Neural cell (in vitro differentiated cells): Measurements from ENCODE around the gene CD27. TPM values are rescaled to one million over a fixed set of nuclear protein-coding genes. Genes with fewer than 3 reads are reported as not detected.

Experiments used
- H2AFZ ChIP-seq: fragments of 200-600, 300-800 bp; sonication (generic), shearing (Covaris generic); 2 replicates; pipeline ENCODE4 v1.6.0; 2014; ENCODE audit warnings: low read depth, mild to moderate bottlenecking, antibody characterized with exemption, low read length, moderate library complexity
- H3F3A ChIP-seq: fragments of 200-600 bp; shearing (Covaris generic); 2 replicates; pipeline ENCODE4 v1.6.1; 2016; ENCODE audit warnings: mild to moderate bottlenecking, moderate library complexity, mixed read lengths, antibody characterized with exemption, low read length; ENCODE audit not compliant: insufficient read depth, poor library complexity, severe bottlenecking
- H3K27ac ChIP-seq: fragments of 200-600, 300-800 bp; sonication (generic), shearing (Covaris generic); 2 replicates; pipeline ENCODE4 v1.5.1; 2014; ENCODE audit warnings: mild to moderate bottlenecking, low read length, moderate library complexity
- H3K27me3 ChIP-seq: fragments of 300-800, 200-600 bp; sonication (generic), shearing (Covaris generic); 2 replicates; pipeline ENCODE4 v1.6.0; 2014; ENCODE audit warnings: mild to moderate bottlenecking, low read depth, low read length, moderate library complexity; ENCODE audit not compliant: insufficient read depth
- H3K36me3 ChIP-seq: fragments of 300-800, 200-600 bp; sonication (generic), shearing (Covaris generic); 2 replicates; pipeline ENCODE4 v1.5.1; 2014; ENCODE audit warnings: mild to moderate bottlenecking, antibody characterized with exemption, low read length, moderate library complexity; ENCODE audit not compliant: insufficient read depth
- H3K4me2 ChIP-seq: fragments of 300-800, 200-600 bp; sonication (generic), shearing (Covaris generic); 2 replicates; pipeline ENCODE4 v1.6.0; 2014; ENCODE audit warnings: mild to moderate bottlenecking, low read length
- H3K4me3 ChIP-seq: fragments of 300-800, 200-600 bp; sonication (generic), shearing (Covaris generic); 2 replicates; pipeline ENCODE4 v1.5.1; 2014; ENCODE audit warnings: mild to moderate bottlenecking, low read length, moderate library complexity
- H3K79me2 ChIP-seq: fragments of 200-600 bp; shearing (Covaris generic); replicated peaks from 2 replicates; pipeline ENCODE4 v1.6.0; 2014; ENCODE audit warnings: mild to moderate bottlenecking, low read length, moderate library complexity; ENCODE audit not compliant: insufficient read depth
- H3K9ac ChIP-seq: fragments of 300-800, 200-600 bp; sonication (generic), shearing (Covaris generic); 2 replicates; pipeline ENCODE4 v1.6.1; 2016; ENCODE audit warnings: mild to moderate bottlenecking, low read length, mixed read lengths
- H3K9me2 ChIP-seq: fragments of 200-600 bp; shearing (Covaris generic); 2 replicates; pipeline ENCODE4 v1.6.1; 2016; ENCODE audit warnings: mild to moderate bottlenecking, low read length, mixed read lengths; ENCODE audit not compliant: insufficient read depth
- H3K9me3 ChIP-seq: fragments of 200-600, 300-800 bp; sonication (generic), shearing (Covaris generic); 2 replicates; pipeline ENCODE4 v1.6.1; 2016; ENCODE audit warnings: mild to moderate bottlenecking, mixed run types, low read length, moderate library complexity, mixed read lengths
- H4K20me1 ChIP-seq: fragments of 200-600 bp; shearing (Covaris generic); 2 replicates; pipeline ENCODE4 v1.6.1; 2016; ENCODE audit warnings: mild to moderate bottlenecking, mixed run types; ENCODE audit not compliant: insufficient read depth
- EP300 ChIP-seq: fragments of 450-650 bp; conservative IDR thresholded peaks from 2 replicates; pipeline ENCODE4 v1.6.1; 2014; ENCODE audit warnings: antibody characterized with exemption, mild to moderate bottlenecking, moderate library complexity; ENCODE audit not compliant: poor library complexity, severe bottlenecking
- EZH2 ChIP-seq: fragments of 200-600, 300-800 bp; shearing (Covaris generic), sonication (generic); IDR thresholded peaks from 2 replicates; pipeline ENCODE4 v1.6.1; 2014; ENCODE audit warnings: antibody characterized with exemption, low read length, borderline replicate concordance, mild to moderate bottlenecking; ENCODE audit not compliant: insufficient read depth, poor library complexity, severe bottlenecking
- MXI1 ChIP-seq: fragments of 450-650 bp; conservative IDR thresholded peaks from 2 replicates; pipeline ENCODE4 v1.6.1; 2014; ENCODE audit warnings: antibody characterized with exemption, mild to moderate bottlenecking; ENCODE audit not compliant: poor library complexity, severe bottlenecking
- POLR2AphosphoS5 ChIP-seq: IDR thresholded peaks from 2 replicates; pipeline ENCODE4 v1.6.1; 2012
- RAD21 ChIP-seq: fragments of 450-650 bp; conservative IDR thresholded peaks from 2 replicates; pipeline ENCODE4 v1.6.1; 2014; ENCODE audit warnings: antibody characterized with exemption, mild to moderate bottlenecking, moderate library complexity
- REST ChIP-seq: IDR thresholded peaks from 2 replicates; pipeline ENCODE4 v1.6.1; 2012; ENCODE audit warnings: borderline replicate concordance
- SMC3 ChIP-seq: fragments of 450-650 bp; conservative IDR thresholded peaks from 2 replicates; pipeline ENCODE4 v1.6.1; 2014; ENCODE audit warnings: antibody characterized with exemption, mild to moderate bottlenecking, moderate library complexity; ENCODE audit not compliant: poor library complexity
- TAF1 ChIP-seq: IDR thresholded peaks from 2 replicates; pipeline ENCODE4 v1.6.1; 2012; ENCODE audit warnings: low read depth
- polyA plus RNA-seq: library from polyadenylated mRNA; depleted of rRNA; stranded (reverse); fragments of >200 nt; gene quantifications from 2 replicates; pipeline ENCODE4 v1.2.3, GENCODE V29; 2014
- TF ChIP-seq, protein P1 (sequence below): fragments of 450-650 bp; IDR thresholded peaks from 2 replicates; pipeline ENCODE4 v1.5.1; 2014; ENCODE audit warnings: antibody characterized with exemption, mild to moderate bottlenecking, moderate library complexity; ENCODE audit not compliant: poor library complexity, severe bottlenecking

Gene CD27
- polyA plus RNA-seq, 1 donor from 2014 or later, result not detected

DNA sequence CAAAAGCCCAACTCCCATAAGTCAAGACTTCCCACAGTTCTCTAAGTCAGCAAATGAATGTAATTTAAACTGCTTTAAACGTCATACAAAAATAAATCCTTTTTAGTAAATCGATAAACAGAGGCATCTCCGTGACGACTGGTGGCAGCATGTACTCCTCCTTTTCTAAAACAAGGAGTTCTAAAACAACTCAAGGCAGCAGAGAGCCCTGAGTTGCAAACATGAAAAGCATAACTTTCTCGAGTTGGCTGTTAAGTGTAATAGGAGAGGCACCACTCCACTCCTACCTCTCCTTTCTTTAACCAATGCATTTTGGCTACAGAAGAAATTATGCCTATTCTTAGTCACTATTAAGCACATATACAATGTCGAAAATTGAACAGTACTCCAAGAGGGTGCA lies 38.8 kb upstream of the CD27 start:
- Histone ChIP-seq H4K20me1 (no peaks in the 10 kb centered on the region), H3K9me3 (no peaks in the 10 kb centered on the region), H3K4me2 (no peak overlapping the region), H3F3A (no peaks in the 10 kb centered on the region), H3K36me3 (no peaks in the 10 kb centered on the region), H3K79me2 (no peaks in the 10 kb centered on the region), H3K4me3 (no peak overlapping the region), H3K27ac (no peak overlapping the region), H3K27me3 (no peaks in the 10 kb centered on the region), H3K9ac (no peak overlapping the region), H2AFZ (no peak overlapping the region), H3K9me2 (no peaks in the 10 kb centered on the region)
- TF ChIP-seq, protein P1, sequence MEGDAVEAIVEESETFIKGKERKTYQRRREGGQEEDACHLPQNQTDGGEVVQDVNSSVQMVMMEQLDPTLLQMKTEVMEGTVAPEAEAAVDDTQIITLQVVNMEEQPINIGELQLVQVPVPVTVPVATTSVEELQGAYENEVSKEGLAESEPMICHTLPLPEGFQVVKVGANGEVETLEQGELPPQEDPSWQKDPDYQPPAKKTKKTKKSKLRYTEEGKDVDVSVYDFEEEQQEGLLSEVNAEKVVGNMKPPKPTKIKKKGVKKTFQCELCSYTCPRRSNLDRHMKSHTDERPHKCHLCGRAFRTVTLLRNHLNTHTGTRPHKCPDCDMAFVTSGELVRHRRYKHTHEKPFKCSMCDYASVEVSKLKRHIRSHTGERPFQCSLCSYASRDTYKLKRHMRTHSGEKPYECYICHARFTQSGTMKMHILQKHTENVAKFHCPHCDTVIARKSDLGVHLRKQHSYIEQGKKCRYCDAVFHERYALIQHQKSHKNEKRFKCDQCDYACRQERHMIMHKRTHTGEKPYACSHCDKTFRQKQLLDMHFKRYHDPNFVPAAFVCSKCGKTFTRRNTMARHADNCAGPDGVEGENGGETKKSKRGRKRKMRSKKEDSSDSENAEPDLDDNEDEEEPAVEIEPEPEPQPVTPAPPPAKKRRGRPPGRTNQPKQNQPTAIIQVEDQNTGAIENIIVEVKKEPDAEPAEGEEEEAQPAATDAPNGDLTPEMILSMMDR, result no peak
- no peak for TF ChIP-seq REST
- no peak for TF ChIP-seq SMC3
- no peak for TF ChIP-seq EP300
- TF ChIP-seq TAF1, result no peak
- TF ChIP-seq RAD21, result no peak
- no peak for TF ChIP-seq MXI1
- TF ChIP-seq POLR2AphosphoS5, result no peak
- TF ChIP-seq EZH2, result no peak

DNA sequence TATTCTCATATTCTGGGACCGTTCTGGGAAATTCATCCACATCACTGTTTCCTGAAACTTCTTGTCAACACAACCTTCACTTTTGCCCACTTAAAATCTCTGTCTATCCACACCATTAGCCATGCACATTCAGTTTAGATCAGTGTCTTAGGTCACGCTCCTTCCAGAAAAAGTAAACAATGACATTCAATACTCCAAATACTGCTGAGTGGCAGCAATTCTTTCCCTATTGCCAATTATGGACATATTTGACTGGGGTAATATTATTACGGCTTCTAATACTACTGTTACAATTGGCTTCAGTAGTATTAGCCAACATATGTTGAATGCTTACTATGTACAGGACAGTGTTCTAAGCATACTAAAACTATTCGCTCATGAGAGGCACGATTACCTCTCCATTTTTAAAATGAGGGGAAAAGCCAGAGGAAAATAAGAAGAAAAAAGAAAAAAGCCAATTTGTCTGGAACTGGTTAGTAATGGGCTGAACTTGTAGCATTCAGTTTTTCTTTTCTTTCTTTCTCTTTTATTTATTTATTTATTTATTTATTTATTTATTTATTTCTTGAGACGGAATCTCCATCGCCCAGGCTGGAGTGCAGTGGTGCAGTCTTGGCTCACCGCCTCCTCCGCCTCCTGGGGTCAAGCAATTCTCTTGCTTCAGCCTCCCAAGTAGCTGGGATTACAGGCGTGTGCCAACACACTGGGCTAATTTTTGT lies 37.4 kb upstream of the CD27 start:
- no peak overlapping the region for H2AFZ ChIP-seq
- no peaks in the 10 kb centered on the region for H3K79me2 ChIP-seq
- no peaks in the 10 kb centered on the region for H3K9me3 ChIP-seq
- H3K4me2 ChIP-seq, result no peak overlapping the region
- H4K20me1 ChIP-seq, result no peaks in the 10 kb centered on the region
- H3K27me3 ChIP-seq, result no peaks in the 10 kb centered on the region
- H3K27ac ChIP-seq, result no peak overlapping the region
- H3K9me2 ChIP-seq, result no peaks in the 10 kb centered on the region
- H3K9ac ChIP-seq, result no peak overlapping the region
- no peak for TF ChIP-seq REST
- TF ChIP-seq POLR2AphosphoS5, result no peak
- TF ChIP-seq SMC3, result no peak
- TF ChIP-seq RAD21, result no peak
- TF ChIP-seq MXI1, result no peak
- TF ChIP-seq, protein P1, result no peak
- TF ChIP-seq TAF1, result no peak
- no peak for TF ChIP-seq EP300
- no peak for TF ChIP-seq EZH2
- H3K4me3 ChIP-seq, result no peak overlapping the region
- H3F3A ChIP-seq, result no peaks in the 10 kb centered on the region
- H3K36me3 ChIP-seq, result no peaks in the 10 kb centered on the region
